DOHH2 (cell line): ENCODE data around the gene MYPN.

ENCODE experiments used
- H3F3A ChIP-seq: fragments of 200-600 bp; sonication (generic), shearing (Covaris generic); 2 replicates; pipeline ENCODE4 v1.6.0; 2016; ENCODE audit warnings: antibody characterized with exemption, mild to moderate bottlenecking; ENCODE audit not compliant: control insufficient read depth, insufficient read depth
- H3K27ac ChIP-seq: fragments of 200-600 bp; sonication (generic); 2 replicates; pipeline ENCODE4 v1.5.1; 2014; ENCODE audit warnings: low read depth, mild to moderate bottlenecking, low read length, moderate library complexity
- H3K27me3 ChIP-seq: fragments of 200-600 bp; sonication (generic); 2 replicates; pipeline ENCODE4 v1.6.1; 2014; ENCODE audit warnings: mild to moderate bottlenecking, low read length, mixed read lengths; ENCODE audit not compliant: control insufficient read depth
- H3K36me3 ChIP-seq: fragments of 200-600 bp; sonication (generic); 2 replicates; pipeline ENCODE4 v1.6.1; 2014; ENCODE audit warnings: mild to moderate bottlenecking, low read length, moderate library complexity, mixed read lengths; ENCODE audit not compliant: control insufficient read depth
- H3K4me1 ChIP-seq: fragments of 200-600 bp; sonication (generic); 2 replicates; pipeline ENCODE4 v1.6.1; 2014; ENCODE audit warnings: mild to moderate bottlenecking, low read length, mixed read lengths; ENCODE audit not compliant: control insufficient read depth
- H3K4me2 ChIP-seq: fragments of 200-600 bp; sonication (generic); 2 replicates; pipeline ENCODE4 v1.6.0; 2014; ENCODE audit warnings: mild to moderate bottlenecking, low read length, moderate library complexity
- H3K4me3 ChIP-seq: fragments of 200-600 bp; sonication (generic); 2 replicates; pipeline ENCODE4 v1.5.1; 2014; ENCODE audit warnings: mild to moderate bottlenecking, low read length, mixed read lengths
- H3K79me2 ChIP-seq: fragments of 200-600 bp; sonication (generic); 2 replicates; pipeline ENCODE4 v1.6.1; 2014; ENCODE audit warnings: mild to moderate bottlenecking, low read length, mixed read lengths; ENCODE audit not compliant: control insufficient read depth
- H3K9me2 ChIP-seq: fragments of 200-600 bp; sonication (generic); replicated peaks from 2 replicates; pipeline ENCODE4 v1.6.1; 2014; ENCODE audit warnings: mild to moderate bottlenecking, low read length, mixed read lengths; ENCODE audit not compliant: control insufficient read depth
- H3K9me3 ChIP-seq: fragments of 200-600 bp; sonication (generic); 2 replicates; pipeline ENCODE4 v1.6.1; 2014; ENCODE audit warnings: antibody characterized with exemption, low read length, mixed read lengths; ENCODE audit not compliant: control insufficient read depth, insufficient read depth
- H4K20me1 ChIP-seq: fragments of 200-600 bp; sonication (generic); 2 replicates; pipeline ENCODE4 v1.6.0; 2014; ENCODE audit warnings: low read depth, mild to moderate bottlenecking, antibody characterized with exemption, low read length, moderate library complexity; ENCODE audit not compliant: control insufficient read depth, insufficient read depth
- EZH2phosphoT487 ChIP-seq: fragments of 200-600 bp; sonication (generic); IDR thresholded peaks from 2 replicates; pipeline ENCODE4 v1.6.1; 2017; ENCODE audit warnings: borderline replicate concordance, mild to moderate bottlenecking, antibody characterized with exemption, low read length, moderate library complexity, mixed read lengths
- TF ChIP-seq, protein P1 (sequence below): fragments of 200-600 bp; sonication (generic); IDR thresholded peaks from one replicate; pipeline ENCODE4 v1.5.1; 2014; ENCODE audit warnings: antibody characterized with exemption, mild to moderate bottlenecking, low read depth, low read length; ENCODE audit not compliant: poor library complexity, severe bottlenecking

MYPN gene

DNA sequence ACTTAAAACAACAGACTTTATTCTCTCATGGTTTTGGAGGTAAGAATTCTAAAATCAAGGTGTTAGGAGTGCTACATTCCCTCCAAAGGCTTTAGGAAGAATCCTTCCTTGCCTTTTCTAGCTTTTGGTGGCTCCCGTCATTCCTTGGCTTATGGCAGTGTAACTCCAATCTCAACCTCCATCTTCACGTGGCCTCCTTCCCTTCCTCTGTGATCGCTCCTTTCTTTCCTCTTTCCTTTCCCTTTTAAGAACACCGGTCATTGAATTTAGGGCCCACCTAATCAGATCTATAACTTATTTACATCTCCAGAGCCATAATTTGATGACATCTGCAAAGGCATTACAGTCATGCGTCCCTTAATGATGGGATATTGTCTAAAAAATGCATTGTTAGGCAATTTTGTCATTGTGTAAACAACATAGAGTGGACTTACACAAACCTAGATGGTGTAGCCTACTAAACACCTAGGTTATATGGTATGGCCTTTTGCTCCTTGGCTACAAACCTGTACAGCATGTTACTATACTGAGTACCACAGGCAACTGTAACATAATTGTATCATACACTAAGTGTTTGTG lies 28.3 kb upstream of the MYPN start:
- Histone ChIP-seq H3K79me2 (no peaks in the 10 kb centered on the region), H3K9me3 (no peaks in the 10 kb centered on the region), H3K4me1 (peaks cover 11% of the 10 kb centered on the region), H3K36me3 (no peaks in the 10 kb centered on the region), H4K20me1 (no peaks in the 10 kb centered on the region), H3K9me2 (no peaks in the 10 kb centered on the region), H3K4me3 (no peak overlapping the region), H3K4me2 (no peak overlapping the region), H3K27me3 (no peaks in the 10 kb centered on the region), H3K27ac (no peak overlapping the region), H3F3A (peaks cover 2% of the 10 kb centered on the region; the same call in 1 of the 2 replicates)
- TF ChIP-seq, protein P1, sequence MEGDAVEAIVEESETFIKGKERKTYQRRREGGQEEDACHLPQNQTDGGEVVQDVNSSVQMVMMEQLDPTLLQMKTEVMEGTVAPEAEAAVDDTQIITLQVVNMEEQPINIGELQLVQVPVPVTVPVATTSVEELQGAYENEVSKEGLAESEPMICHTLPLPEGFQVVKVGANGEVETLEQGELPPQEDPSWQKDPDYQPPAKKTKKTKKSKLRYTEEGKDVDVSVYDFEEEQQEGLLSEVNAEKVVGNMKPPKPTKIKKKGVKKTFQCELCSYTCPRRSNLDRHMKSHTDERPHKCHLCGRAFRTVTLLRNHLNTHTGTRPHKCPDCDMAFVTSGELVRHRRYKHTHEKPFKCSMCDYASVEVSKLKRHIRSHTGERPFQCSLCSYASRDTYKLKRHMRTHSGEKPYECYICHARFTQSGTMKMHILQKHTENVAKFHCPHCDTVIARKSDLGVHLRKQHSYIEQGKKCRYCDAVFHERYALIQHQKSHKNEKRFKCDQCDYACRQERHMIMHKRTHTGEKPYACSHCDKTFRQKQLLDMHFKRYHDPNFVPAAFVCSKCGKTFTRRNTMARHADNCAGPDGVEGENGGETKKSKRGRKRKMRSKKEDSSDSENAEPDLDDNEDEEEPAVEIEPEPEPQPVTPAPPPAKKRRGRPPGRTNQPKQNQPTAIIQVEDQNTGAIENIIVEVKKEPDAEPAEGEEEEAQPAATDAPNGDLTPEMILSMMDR, result no peak
- no peak for TF ChIP-seq EZH2phosphoT487

DNA sequence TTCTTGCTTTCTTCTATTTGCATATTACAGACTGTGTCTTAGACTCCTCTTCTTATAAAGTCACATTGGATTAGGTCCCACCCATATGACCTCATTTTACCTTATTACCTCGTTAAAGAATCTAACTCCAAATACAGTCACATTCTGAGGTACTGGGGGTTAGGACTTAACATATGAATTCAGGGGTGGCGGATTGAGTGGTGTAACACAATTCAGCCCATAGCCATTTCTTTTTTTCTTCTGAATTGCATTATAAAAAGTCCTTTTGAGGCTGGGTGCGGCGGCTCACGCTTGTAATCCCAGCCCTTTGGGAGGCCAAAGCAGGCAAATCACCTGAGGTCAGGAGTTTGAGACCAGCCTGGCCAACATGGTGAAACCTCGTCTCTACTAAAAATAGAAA lies 27.4 kb upstream of the MYPN start:
- no peaks in the 10 kb centered on the region for H3K36me3 ChIP-seq
- H3K79me2 ChIP-seq, result no peaks in the 10 kb centered on the region
- no peaks in the 10 kb centered on the region for H3K27me3 ChIP-seq
- no peak overlapping the region for H3K4me2 ChIP-seq
- peaks cover 2% of the 10 kb centered on the region; the same call in 1 of the 2 replicates for H3F3A ChIP-seq
- H4K20me1 ChIP-seq, result no peaks in the 10 kb centered on the region
- no peak overlapping the region for H3K4me3 ChIP-seq
- H3K9me3 ChIP-seq, result no peaks in the 10 kb centered on the region
- TF ChIP-seq, protein P1, result no peak
- TF ChIP-seq EZH2phosphoT487, result no peak
- no peaks in the 10 kb centered on the region for H3K9me2 ChIP-seq
- H3K4me1 ChIP-seq, result peaks cover 11% of the 10 kb centered on the region
- no peak overlapping the region for H3K27ac ChIP-seq

DNA sequence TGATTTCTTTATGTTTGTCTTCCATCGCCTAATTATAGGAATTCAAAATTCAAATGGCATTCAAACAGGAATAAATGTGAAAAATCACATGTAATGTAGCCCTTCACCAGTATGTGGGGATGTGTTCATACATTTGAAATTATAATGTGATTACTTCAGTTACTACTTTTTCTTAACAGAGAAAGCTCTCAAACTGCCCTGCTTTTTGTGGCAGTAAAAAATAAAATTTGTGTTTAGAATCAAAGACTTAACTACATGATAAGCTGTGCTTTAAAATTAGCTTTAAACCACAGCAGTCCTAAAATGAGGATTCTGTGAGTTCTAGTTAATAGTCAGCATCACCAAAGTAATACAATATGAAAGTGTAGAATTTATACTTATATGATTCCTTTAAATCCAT lies 26.4 kb upstream of the MYPN start:
- Histone ChIP-seq H4K20me1 (no peaks in the 10 kb centered on the region), H3K36me3 (no peaks in the 10 kb centered on the region), H3K9me3 (no peaks in the 10 kb centered on the region), H3K4me2 (no peak overlapping the region), H3K4me3 (no peak overlapping the region), H3K79me2 (no peaks in the 10 kb centered on the region), H3K27ac (no peak overlapping the region), H3K4me1 (peaks cover 11% of the 10 kb centered on the region), H3K9me2 (no peaks in the 10 kb centered on the region), H3K27me3 (no peaks in the 10 kb centered on the region), H3F3A (peaks cover 2% of the 10 kb centered on the region; the same call in 1 of the 2 replicates)
- TF ChIP-seq, protein P1, result peak; percentile 35
- TF ChIP-seq EZH2phosphoT487, result no peak
